Stimulated activated CD8-positive, alpha-beta memory T cell treated with anti-CD3 and anti-CD28 coated beads, Interleukin-2, amount 100 ng/mL, for 48 hours (primary cell): ENCODE results near the gene ROPN1L.
"Not testable (repeated sequence)": the region's sequence is repeated elsewhere in the genome, so short reads cannot be mapped to it uniquely, and the experiment has no call there.

Experiments
- DNase-seq, 2 donors: peaks; one replicate each; pipeline ENCODE4 v3.0.0-alpha.2; 2020; ENCODE audit warnings: low read depth in 2 of 2

Gene ROPN1L

DNA sequence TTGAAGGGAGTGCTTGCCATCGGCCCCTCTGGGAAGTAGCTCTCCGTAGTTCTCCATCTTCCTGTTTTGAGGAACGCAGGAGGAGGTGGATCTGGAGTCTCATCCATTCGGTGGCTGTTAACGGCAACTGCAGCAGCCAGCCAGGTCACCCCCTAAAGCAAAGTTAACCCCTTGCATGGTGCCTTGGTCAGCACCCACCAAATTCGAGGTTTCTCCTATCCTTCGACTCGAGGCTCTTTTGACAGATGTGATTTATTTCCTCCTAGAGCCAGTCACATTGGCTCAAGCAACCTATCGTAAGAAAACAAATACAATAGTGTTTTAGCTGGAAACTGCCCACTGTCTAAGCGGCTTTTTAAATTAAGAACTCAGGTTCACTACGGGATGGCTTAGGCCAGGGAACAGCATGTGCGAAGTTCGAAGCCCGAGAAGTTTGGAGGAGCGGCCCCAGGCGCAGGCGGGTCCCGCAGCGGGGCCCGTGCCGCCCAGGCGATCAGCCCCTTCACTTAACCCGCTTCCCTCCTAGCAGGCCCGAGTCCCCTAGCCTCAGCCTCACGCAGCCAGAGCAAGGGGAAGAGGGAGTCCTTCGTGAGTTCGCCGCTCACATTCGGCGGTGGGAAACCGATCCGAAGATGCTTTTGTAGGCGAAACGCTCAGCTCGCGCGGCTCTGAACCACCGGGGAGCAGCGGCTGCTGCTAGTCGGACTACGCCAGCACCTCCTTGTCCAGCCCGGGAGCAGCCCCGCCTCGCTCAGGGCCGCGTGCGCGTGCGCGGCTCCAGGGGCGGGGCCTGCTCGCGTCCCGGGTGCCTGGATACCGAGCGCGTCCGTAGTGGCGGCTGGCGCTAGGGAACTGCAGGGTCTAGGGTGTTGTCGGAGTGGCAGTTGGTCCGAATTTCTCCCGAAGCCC lies at the start of gene ROPN1L:
Gene ROPN1L, plus strand, starts transcription at position 797 of the 909 bp plus-strand sequence. CDS start 289 bp downstream, outside the sequence.
- DNase-seq: peak; percentile 71 to 74

DNA sequence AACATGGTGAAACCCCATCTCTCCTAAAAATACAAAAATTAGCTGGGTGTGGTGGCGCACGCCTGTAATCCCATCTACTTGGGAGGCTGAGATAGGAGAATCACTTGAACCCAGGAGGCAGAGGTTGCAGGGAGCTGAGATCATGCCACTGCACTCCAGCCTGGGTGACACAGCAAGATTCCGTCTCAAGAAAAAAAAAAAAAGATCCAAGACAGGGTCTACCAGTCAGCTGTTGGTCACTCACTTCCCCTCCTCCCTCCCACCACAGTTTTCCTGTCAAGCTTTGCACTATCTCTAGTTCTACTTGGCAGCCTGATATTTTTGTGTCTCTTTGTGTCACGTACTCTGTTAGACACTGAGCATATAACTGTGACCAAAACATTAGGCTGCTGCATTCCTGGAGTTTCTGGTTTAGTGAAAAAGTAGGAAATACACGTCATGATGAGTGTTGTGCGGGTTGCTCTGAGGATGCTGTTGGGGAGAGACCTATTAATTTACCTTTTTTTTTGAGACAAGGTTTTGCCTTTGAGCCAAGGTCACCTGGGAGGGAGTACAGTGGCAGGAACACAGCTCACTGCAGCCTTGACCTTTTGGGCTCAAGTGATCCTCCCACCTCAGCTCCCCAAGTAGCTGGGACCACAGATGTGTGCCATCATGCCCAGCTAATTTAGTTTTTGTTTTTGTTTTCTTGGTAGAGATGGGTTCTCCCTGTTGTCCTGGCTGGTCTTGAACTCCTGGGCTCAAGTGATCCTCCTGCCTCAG lies 48.9 kb upstream of the ROPN1L start:
- not testable (repeated sequence) for DNase-seq

DNA sequence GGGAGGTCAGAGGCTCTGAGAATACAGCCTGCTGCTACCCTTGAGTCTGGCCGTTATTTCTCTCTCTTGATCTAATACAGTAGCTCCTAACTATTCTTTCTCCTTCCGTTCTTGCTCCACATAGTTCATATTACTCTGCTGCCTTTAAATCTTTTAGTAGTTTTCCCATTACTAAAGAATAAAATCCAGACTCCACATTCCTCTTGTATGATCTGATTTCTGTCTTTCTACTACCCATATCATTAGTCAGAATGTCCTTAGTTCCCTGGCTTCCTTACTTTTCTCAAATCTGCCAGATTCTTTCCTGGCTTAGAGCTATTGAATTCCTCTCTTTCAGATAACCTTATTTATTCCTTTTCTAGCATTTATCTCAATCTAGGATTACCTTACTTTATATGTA lies 48.2 kb upstream of the ROPN1L start:
- no peak for DNase-seq

DNA sequence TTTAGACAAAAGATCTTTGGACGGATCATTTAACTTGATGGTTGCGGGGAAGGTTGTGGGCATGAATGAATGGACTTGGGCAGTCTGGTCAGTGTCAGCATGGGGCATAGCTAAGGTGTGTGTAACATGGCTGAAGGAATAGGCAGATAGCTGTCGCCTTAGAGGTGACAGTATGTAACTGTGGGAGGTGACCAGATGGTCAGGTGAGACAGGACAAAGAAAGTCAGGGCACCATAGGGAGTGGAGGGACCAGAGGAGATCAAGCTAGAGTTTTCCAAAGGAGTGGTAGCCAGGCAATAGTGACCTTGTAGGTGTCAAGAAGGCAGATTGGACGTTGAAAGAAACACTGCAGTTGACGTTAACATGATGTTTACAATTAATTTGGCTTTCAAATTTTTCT lies 45.1 kb upstream of the ROPN1L start:
- DNase-seq: no peak

DNA sequence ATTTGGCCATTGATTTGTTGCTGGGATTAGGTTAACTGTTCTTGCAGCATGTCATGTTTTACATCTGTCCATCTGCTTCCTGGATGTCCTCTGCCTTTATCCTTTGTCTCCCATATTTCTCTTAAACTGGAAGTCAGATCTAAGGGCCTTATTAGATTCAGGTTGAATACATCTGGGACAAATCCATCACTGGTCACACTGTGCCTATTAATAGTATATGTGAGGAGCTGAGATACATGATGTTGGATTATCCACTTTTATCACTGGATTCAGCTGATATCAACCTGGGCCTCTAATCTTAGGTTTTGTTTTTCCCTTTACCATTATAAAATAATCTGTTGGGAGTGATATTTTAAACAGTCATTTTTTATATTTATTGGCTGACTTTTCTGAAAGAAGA lies 41.8 kb upstream of the ROPN1L start:
- no peak for DNase-seq

DNA sequence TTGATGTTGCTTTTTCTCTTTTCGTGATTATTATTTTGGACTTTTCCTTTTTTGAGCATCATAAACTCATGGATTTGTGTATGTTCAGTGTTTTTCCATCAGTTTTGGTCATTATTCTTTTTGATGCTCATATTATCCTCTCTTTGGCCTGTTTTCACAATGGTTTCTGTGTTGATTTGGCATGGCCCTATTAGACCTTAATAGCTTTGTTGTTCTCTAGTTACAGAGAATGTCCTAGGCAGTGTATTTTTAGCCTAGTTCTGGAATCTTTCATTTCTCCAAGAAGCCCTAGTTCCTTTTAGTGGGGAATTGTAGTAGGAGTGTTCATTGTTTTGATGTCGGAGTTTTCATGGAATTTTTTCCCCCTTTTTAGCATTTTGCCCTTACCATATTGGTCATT lies 41.3 kb upstream of the ROPN1L start:
- no peak for DNase-seq

DNA sequence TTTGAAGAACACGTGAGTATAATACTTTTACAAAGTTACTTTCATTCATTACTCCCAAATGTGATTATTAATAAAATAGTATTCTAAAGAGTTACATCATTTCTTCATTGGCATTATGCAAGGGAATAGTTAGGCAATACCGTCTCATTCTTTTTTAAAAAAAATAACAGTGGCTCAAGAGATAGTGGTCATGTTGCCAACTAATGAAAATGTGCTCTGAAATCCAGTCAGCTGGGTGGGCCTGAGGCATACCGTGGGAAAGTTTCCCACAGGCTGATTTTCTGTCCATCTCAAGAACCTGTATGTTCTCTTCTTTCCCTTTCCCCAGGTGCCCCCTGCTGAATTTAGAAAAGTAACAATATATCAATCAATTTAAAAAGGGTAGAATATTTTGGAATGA lies 40.8 kb upstream of the ROPN1L start:
- no peak for DNase-seq

DNA sequence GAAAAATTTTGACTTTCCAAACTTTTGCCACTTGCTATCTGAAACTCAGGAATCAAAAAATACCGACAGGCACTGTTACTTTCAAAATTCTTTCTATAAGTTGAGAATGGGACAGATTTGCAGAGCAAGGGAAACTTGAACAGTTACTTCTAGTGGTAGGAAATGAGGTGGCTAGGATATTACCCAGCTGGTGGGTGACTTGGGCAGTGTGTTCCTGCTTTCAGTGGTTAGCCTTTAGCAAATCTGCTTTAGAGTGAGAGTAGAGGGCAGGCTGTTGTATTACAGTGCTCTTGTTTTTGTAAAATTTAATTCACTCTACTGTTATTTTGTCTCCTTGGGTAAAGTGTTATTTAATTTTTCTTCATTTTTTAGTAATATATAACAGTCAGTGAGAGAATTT lies 40.2 kb upstream of the ROPN1L start:
- DNase-seq: no peak

DNA sequence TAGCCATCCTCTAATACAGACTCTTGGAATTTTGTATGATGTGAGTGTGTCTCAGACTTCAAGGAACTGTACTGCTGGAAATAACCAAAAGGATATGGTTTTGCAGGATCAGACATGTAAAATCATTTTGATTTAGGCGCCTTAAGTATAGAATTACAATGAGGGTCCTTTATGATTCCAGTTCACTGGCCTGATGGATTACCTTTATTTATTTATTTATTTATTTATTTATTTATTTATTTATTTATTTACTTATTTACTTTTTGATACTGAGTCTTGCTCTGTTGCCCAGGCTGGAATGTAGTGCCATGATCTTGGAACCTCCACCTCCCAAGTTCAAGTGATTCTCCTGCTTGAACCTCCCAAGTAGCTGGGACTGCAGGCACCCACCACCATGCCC lies 37.9 kb upstream of the ROPN1L start:
- DNase-seq: no peak

DNA sequence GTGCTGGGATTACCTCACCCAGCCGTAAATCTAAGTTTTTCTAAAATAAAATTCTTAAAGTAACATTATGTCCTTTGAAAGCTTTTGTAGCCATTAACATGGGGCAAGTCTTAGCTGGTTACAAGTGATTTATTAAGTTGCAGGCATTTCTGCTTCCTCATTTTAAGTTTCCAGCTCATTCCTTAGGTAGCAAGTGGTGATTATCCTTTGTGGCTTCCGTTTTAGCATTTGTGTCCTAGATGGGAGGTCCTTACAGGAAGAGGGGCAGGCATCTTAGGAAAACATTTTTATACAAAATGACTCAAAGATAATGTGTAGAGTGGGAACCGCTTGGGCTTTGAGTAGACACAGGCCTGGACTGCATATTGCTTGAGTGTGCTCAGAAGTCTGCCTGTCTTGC lies 35.0 kb upstream of the ROPN1L start:
- DNase-seq: no peak

DNA sequence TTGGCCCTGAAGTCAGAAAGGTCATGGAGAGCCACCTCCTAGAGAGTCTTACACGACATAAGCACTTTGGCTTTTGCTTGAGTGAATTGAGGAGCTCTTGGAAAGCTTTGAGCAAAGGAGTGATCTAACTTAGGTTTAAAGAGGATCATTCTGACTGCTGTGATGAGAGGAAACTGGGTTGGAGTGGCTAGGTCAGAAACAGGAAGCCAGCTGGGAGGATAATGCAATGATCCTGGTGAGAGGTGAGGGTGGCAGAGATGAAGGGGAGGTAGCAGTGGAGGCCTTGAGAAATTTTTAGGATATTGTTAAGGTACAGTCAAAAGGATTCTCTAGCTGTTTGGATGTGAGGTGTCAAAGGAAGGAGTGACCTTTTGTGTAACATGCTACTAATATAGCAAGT lies 32.2 kb upstream of the ROPN1L start:
- no peak for DNase-seq

DNA sequence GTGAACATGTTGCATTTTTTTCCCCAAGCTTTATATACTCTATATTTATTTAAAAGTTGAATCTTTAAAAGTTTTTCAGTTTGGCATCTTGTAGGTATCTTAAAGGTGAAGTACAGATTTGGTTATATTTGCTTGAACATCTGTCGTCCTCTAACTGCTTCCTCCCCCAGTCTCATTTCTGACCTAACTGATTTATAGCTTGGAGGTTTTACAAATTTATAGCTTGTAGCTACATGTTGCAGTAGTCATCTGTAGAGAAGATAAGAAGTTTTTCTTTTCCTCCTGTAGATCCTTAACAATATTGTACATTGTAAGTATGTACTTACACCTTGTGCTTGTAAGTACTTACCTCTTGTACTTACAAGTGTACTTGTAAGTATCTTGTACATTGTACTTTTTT lies 31.0 kb upstream of the ROPN1L start:
- no peak for DNase-seq

DNA sequence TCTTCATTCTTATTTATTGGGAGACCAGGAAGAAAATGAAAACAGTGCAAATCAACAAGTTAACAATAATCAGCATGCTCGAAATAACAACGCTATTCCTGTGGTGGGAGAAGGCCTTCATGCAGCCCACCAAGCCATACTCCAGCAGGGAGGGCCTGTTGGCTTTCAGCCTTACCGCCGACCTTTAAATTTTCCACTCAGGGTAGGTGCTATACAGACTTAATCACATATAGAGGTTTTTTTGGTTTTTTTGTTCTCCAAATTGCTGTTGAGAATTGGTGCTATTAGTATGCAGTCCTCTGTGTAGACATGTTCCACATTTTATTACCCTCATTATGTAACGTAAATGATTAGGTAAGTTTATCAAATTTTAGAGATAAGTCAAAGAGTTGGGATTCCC lies 30.3 kb upstream of the ROPN1L start:
- DNase-seq: no peak

DNA sequence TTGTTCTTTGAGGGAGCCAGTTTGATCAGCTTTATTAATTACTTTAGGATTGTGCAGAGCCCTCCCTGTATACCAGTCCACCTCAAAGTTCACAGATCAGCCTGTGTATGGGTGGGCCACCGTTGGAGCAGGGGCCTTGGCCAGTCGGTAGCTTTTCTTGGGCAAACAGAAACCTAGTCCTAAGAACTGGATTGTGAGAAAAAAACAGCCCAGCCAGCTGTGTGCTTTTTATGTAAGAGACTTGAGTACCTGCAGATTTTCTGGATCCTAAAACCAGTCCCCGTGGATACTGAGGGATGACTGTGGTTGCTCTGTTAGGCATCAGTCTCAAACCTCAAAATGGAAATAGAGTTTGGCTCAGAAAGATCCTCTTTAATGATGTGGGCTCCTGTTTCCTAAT lies 24.8 kb upstream of the ROPN1L start:
- DNase-seq: no peak

DNA sequence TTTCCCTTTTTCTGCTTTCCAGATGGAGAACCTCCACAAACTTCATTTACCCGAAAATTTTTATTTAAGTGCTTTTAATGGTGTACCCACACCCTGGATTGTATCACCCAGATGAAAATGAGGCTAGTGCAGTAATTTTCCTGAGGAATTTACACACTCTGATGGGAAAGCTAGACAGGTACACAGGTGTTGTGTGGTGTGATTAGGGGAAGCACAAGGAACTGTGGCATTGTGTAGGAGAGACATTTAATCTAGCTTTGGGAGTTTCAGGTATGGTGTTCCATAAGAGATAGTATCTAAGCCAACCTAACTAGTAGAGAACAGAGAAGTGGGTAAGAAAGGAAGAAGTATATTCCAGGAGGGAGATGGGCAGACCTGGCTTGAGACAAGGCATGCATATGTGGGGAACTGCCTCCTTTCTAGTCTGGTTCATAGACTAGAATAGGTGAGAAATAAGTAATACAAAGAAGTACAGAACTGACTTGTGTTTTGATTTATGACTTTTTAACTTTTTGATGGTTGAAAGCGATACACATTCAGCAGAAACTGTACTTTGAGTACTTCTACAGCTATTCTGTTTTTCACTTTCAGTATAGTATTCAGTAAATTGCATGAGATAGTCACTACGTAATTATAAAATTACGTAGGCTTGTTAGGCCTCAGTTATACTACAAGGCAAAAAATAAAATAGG lies 22.9 kb upstream of the ROPN1L start:
- DNase-seq: no peak

DNA sequence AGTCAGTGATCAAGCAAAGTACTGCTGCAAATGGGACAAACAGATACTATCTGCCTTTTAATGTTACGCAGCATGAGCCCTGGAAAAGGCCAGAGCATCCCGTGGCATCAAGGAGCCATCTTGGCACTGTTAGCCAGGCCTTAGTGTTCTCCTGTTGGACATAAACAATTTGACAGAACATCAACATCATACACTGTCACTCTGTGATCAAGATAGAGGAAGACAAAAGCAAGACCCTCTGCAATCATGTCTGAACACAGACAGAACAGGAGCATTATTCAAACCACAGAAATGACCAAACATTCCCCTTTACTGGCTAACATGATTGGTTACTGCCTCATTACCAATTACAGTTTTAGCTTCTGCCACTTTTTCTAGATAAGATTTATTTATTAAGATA lies 21.2 kb upstream of the ROPN1L start:
- no peak for DNase-seq

DNA sequence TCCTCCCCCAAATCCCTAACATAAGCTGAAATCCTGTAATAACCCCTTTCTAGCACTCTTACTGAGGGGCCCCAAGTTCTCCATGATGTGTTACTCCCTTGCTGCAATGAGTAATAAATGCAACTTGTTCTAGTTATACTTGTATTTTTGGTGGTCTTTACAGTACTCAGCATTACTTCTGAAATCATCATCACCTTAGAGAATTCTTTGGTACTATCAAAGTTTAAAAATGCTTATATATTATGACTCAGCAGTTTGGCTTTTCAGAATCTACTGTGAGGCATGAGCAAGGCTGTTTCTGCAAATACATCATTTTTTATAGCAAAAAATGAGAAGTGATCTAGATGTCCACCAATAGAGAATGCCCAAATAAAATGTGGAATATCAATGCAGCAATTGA lies 20.7 kb upstream of the ROPN1L start:
- no peak for DNase-seq

DNA sequence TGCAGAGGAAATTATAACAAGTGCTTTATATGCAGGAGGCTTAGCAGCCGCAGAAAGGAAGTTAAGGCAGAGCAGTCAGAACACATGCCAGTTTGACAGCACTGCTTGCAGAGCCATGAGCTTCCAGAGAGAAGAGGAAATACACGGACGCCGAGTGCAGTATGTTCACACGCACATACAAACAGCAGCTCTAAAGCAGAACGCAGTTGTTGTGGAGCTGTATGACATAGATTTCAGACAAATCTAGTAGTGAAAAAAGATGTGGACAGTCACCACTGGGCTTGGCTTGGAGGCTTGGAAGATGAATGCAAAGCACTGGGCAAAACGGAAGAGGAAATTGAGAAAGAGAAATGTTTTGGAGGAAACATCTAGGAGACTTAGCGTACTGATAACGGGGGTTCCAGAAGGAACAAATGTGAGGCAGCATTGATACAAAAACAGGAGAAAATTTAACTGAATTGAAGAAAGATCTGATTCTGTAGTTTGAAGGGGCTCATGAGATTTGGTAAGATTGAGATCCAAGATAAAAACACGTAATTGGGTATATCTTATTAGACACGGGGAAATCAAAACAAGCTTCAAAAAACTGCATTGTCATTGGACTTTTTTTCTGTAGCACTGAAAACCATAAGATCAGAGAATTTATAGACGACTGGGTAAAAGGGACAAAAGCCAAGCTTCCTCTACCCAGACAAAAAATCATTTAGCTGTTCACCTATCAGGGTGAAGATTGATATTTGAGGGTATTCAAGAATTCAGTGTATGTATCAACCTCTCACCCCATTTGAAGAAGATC lies 19.6 kb upstream of the ROPN1L start:
- no peak for DNase-seq

DNA sequence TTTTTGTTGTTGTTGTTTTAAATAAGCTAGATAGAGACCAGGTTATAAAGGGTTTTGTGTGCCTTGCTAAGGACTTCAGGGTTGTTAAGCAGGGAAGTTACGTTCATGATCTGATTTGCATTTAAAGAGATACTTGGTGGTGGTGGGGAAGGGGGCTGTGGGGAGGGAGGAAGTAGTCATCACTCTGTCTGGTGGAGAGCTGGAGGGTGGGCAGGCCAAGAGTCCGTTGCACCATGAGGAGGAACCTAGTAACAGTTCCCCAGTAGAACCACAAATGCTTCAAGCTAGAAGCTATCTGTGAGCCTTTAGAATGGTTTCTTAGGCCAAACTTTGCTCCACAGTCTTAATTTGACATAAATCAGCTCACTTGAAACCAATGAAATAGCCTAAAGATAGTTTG lies 18.7 kb upstream of the ROPN1L start:
- no peak for DNase-seq

DNA sequence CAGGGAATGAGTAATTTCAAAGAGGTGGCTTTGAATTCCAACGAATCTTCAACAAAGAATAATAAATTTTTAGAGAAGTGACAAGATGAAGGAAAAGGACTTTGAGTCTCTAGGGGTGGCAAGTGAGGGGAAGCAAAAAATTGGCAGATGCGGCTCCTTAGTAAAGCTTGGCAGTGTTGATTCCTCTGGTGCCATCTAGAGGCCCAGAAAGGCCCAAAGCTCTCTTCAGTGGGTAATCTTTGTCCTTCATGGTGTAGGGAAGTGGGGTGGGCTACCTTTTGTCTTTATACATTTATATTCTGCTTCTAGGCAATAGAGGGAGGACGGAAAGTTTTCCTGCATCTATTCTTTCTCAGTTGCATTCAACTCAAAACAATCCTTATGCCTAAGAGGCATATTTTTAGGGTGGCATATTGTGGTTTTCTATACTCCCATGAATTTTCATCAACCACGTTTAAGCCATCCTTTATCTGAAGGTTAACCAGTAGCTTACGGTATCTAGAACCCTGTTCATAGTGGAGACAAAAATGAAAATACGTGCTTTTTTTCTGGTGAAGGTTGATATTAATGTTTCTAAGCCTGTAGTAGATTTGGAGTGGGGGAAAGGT lies 17.5 kb upstream of the ROPN1L start:
- DNase-seq: no peak

DNA sequence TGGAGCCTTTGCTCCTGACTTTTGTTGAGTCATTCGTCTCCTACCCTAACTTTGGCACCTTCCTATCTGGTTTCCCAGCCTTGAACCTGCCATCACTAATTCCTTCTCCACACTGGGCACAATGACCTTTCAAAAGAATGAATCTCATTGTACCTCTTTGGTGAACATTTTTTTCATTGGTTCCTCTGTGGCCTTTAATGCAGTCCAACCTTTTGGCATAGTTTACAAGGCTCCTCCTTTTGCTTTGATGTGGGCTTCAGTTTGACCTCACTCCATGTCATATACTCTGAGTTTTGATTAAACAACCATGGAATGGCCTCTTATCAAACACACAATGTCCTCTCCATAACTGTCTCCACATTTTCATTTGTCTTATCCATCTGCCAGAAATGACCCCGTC lies 14.5 kb upstream of the ROPN1L start:
- no peak for DNase-seq
